Osteoblast (primary cell): Measurements from ENCODE around the gene GDNF. TPM values are rescaled to one million over a fixed set of nuclear protein-coding genes. Genes with fewer than 3 reads are reported as not detected.

ENCODE experiments used
- DNase-seq: peaks from one replicate; pipeline ENCODE4 v3.0.0; 2011; ENCODE audit warnings: low spot score, mixed read lengths; ENCODE audit not compliant: insufficient read length; ENCODE audit errors: missing footprints
- H2AFZ ChIP-seq: 2 replicates; pipeline ENCODE4 v1.6.0; 2011; ENCODE audit warnings: mild to moderate bottlenecking, low read length
- H3K27ac ChIP-seq: 2 replicates; pipeline ENCODE4 v1.5.1; 2011; ENCODE audit warnings: mild to moderate bottlenecking, low read depth, low read length, moderate library complexity
- H3K27me3 ChIP-seq: 2 replicates; pipeline ENCODE4 v1.6.0; 2012; ENCODE audit warnings: mild to moderate bottlenecking, control low read depth, inconsistent platforms, low read length, moderate library complexity; ENCODE audit not compliant: insufficient read depth
- H3K36me3 ChIP-seq: 2 replicates; pipeline ENCODE4 v1.5.1; 2011; ENCODE audit warnings: mild to moderate bottlenecking, low read length, control low read depth, moderate library complexity; ENCODE audit not compliant: insufficient read depth
- H3K4me1 ChIP-seq: 2 replicates; pipeline ENCODE4 v1.5.1; 2011; ENCODE audit warnings: mild to moderate bottlenecking, low read length, control low read depth, moderate library complexity; ENCODE audit not compliant: insufficient read depth
- H3K4me2 ChIP-seq: 2 replicates; pipeline ENCODE4 v1.6.0; 2011; ENCODE audit warnings: mild to moderate bottlenecking, low read length; ENCODE audit not compliant: insufficient read depth
- H3K4me3 ChIP-seq: fragments of 200-600 bp; sonication (generic); 3 replicates; pipeline ENCODE4 v1.5.1; 2012; ENCODE audit warnings: mild to moderate bottlenecking, low read length, inconsistent platforms; ENCODE audit not compliant: insufficient read depth
- H3K79me2 ChIP-seq: 2 replicates; pipeline ENCODE4 v1.6.0; 2012; ENCODE audit warnings: mild to moderate bottlenecking, low read length, control low read depth, inconsistent platforms; ENCODE audit not compliant: insufficient read depth
- H3K9me3 ChIP-seq: 2 replicates; pipeline ENCODE4 v1.5.1; 2011; ENCODE audit warnings: low read depth, low read length, control low read depth
- H4K20me1 ChIP-seq: 2 replicates; pipeline ENCODE4 v1.6.0; 2012; ENCODE audit warnings: mild to moderate bottlenecking, low read length, control low read depth; ENCODE audit not compliant: insufficient read depth
- CTCF ChIP-seq: IDR thresholded peaks from 2 replicates; pipeline ENCODE4 v1.5.1; 2011; ENCODE audit warnings: mild to moderate bottlenecking, low read depth, low read length, moderate library complexity; ENCODE audit errors: extremely low read depth
- total RNA-seq: library from RNA; depleted of rRNA; stranded (reverse); fragments of >200 nt; gene quantifications from 2 replicates; pipeline ENCODE4 v1.2.3, GENCODE V29; 2012

The GDNF gene
- total RNA-seq, 1 donor, result 6.2 TPM

GRCh38 chr5:37830348-37830747, 9.5 kb downstream of the GDNF start:
- H3K4me1 ChIP-seq, result peaks cover 35% of the 10 kb centered on the region
- H3K27ac ChIP-seq, result peak overlapping the region; percentile 11
- H3K9me3 ChIP-seq, result no peaks in the 10 kb centered on the region
- peaks cover 36% of the 10 kb centered on the region for H3K36me3 ChIP-seq
- H3K4me3 ChIP-seq, result no peak overlapping the region
- no peak for DNase-seq
- no peak for TF ChIP-seq CTCF
- H3K4me2 ChIP-seq, result no peak overlapping the region
- H4K20me1 ChIP-seq, result no peaks in the 10 kb centered on the region
- H3K79me2 ChIP-seq, result peaks cover 100% of the 10 kb centered on the region
- H3K27me3 ChIP-seq, result no peaks in the 10 kb centered on the region
- no peak overlapping the region for H2AFZ ChIP-seq

GRCh38 chr5:37825334-37825915, 14.4 kb downstream of the GDNF start:
- Histone ChIP-seq H3K4me2 (no peak overlapping the region), H3K9me3 (no peaks in the 10 kb centered on the region), H3K36me3 (peaks cover 26% of the 10 kb centered on the region), H3K27me3 (no peaks in the 10 kb centered on the region), H3K27ac (no peak overlapping the region), H3K79me2 (peaks cover 99% of the 10 kb centered on the region), H3K4me3 (no peak overlapping the region), H2AFZ (no peak overlapping the region), H4K20me1 (no peaks in the 10 kb centered on the region), H3K4me1 (peaks cover 3% of the 10 kb centered on the region)
- TF ChIP-seq CTCF, result no peak
- DNase-seq, result no peak

GRCh38 chr5:37823433-37824152, 16.2 kb downstream of the GDNF start:
- no peaks in the 10 kb centered on the region for H4K20me1 ChIP-seq
- H3K27me3 ChIP-seq, result no peaks in the 10 kb centered on the region

More at GRCh38 chr5:37823433-37824152, 16.2 kb downstream of the GDNF start:
- no peak for TF ChIP-seq CTCF
- Histone ChIP-seq H3K4me3 (no peak overlapping the region), H3K4me1 (no peaks in the 10 kb centered on the region), H3K4me2 (no peak overlapping the region), H3K79me2 (peaks cover 95% of the 10 kb centered on the region), H2AFZ (no peak overlapping the region), H3K27ac (no peak overlapping the region), H3K9me3 (no peaks in the 10 kb centered on the region), H3K36me3 (peaks cover 27% of the 10 kb centered on the region)
- no peak for DNase-seq
